A549 (cell line): ENCODE measurements around the gene MAP3K9. TPM values are rescaled to one million over a fixed set of nuclear protein-coding genes. Genes with fewer than 3 reads are reported as not detected.

ENCODE experiments used
- ATAC-seq, 2 experiments: fragments of 200-7000 bp in 1 of 2; fragments of >200 bp in 1 of 2; cut with Nextera tagmentation in 1 of 2; cut with Tn5 transposase in 1 of 2; 3 replicates each; pipeline versions ENCODE4 v1.8.0 to v1.9.1; 2018 to 2020; ENCODE audit warnings: mild to moderate bottlenecking in 1 of 2, moderate library complexity in 1 of 2
- CTCF ChIA-PET: fragments of 300-600 bp; sonication (Branson Sonifier 250); formaldehyde crosslinking; extraction: SDS; loops from one replicate; lab custom pipeline; 2021; ENCODE audit warnings: antibody characterized with exemption, inconsistent platforms; lab: Yijun Ruan, JAX
- POLR2A ChIA-PET: fragments of 350-600 bp; formaldehyde crosslinking; extraction: SDS; loops from one replicate; lab custom pipeline; 2021; ENCODE audit warnings: antibody characterized with exemption, inconsistent platforms; lab: Yijun Ruan, JAX
- DNase-seq, 2 experiments: peaks; one replicate each; pipeline versions ENCODE4 v3.0.0 to v3.0.0-alpha.2; 2011 to 2016; ENCODE audit warnings: low read depth in 1 of 2, low spot score in 1 of 2
- FAIRE-seq: peaks from 2 replicates; lab custom pipeline; 2011; peaks lifted over from hg19 to GRCh38; lab: Jason Lieb, UNC
- H3K27ac ChIP-seq, 2 experiments: fragments of >200 bp; sonication (Bioruptor Twin); formaldehyde crosslinking; 3 replicates each; pipeline ENCODE4 v1.5.1; 2016 to 2017
- H3K4me1 ChIP-seq: fragments of >200 bp; sonication (Bioruptor Twin); formaldehyde crosslinking; 3 replicates; pipeline ENCODE4 v1.6.1; 2016
- H3K4me2 ChIP-seq: fragments of >200 bp; sonication (Bioruptor Twin); formaldehyde crosslinking; 3 replicates; pipeline ENCODE4 v1.6.1; 2016
- H3K4me3 ChIP-seq: fragments of >200 bp; sonication (Bioruptor Twin); formaldehyde crosslinking; 3 replicates; pipeline ENCODE4 v1.5.1; 2016
- H3K9me3 ChIP-seq: fragments of >200 bp; sonication (Bioruptor Twin); formaldehyde crosslinking; 3 replicates; pipeline ENCODE4 v1.6.1; 2016
- BHLHE40 ChIP-seq: IDR thresholded peaks from 2 replicates; pipeline ENCODE4 v1.6.1; 2012; ENCODE audit warnings: low read depth, low read length, inconsistent platforms
- CBX2 ChIP-seq: fragments of 200-600 bp; sonication (generic); IDR thresholded peaks from 2 replicates; pipeline ENCODE4 v1.6.1; 2016; ENCODE audit warnings: low read depth, mild to moderate bottlenecking, borderline replicate concordance
- CHD2 ChIP-seq: fragments of 150-350 bp; IDR thresholded peaks from 2 replicates; pipeline ENCODE4 v1.6.1; 2014; ENCODE audit warnings: low read length; ENCODE audit not compliant: partially characterized antibody
- EHMT2 ChIP-seq: fragments of 200-600 bp; sonication (generic); IDR thresholded peaks from 2 replicates; pipeline ENCODE4 v1.6.1; 2016; ENCODE audit warnings: antibody characterized with exemption, low read depth, mild to moderate bottlenecking, moderate library complexity
- EP300 ChIP-seq, 2 experiments: fragments of >200 bp; sonication (Bioruptor Twin); formaldehyde crosslinking; IDR thresholded peaks; 2 replicates in 1 of 2; 3 replicates in 1 of 2; pipeline ENCODE4 v1.6.1; 2016 to 2017
- FOSB ChIP-seq: fragments of 250-450 bp; sonication (Bioruptor Pico); IDR thresholded peaks from 2 replicates; pipeline ENCODE4 v1.5.0; 2020; ENCODE audit warnings: mild to moderate bottlenecking, moderate library complexity
- HES2 ChIP-seq: fragments of >200 bp; sonication (Bioruptor Twin); formaldehyde crosslinking; IDR thresholded peaks from 2 replicates; pipeline ENCODE4 v1.6.1; 2016
- HMGXB4 ChIP-seq: fragments of 250-450 bp; sonication (Bioruptor Pico); IDR thresholded peaks from 2 replicates; pipeline ENCODE4 v1.5.0; 2021; ENCODE audit warnings: mild to moderate bottlenecking, moderate library complexity, borderline replicate concordance
- HOXA7 ChIP-seq: fragments of 250-450 bp; sonication (Bioruptor Pico); IDR thresholded peaks from 2 replicates; pipeline ENCODE4 v1.5.0; 2020; ENCODE audit warnings: mild to moderate bottlenecking, moderate library complexity
- JUN ChIP-seq, 2 experiments: fragments of >200 bp; sonication (Bioruptor Twin); formaldehyde crosslinking; IDR thresholded peaks; 2 replicates in 1 of 2; 3 replicates in 1 of 2; pipeline ENCODE4 v1.6.1; 2016 to 2017
- MAX ChIP-seq: IDR thresholded peaks from 2 replicates; pipeline ENCODE4 v1.6.1; 2012
- MYC ChIP-seq: IDR thresholded peaks from 2 replicates; pipeline ENCODE4 v1.6.1; 2012; ENCODE audit warnings: mild to moderate bottlenecking, inconsistent platforms, low read length, improper control_type of control experiment, borderline replicate concordance
- NFE2L2 ChIP-seq: fragments of 150-350 bp; conservative IDR thresholded peaks from 2 replicates; pipeline ENCODE4 v1.6.1; 2014; ENCODE audit warnings: low read length
- NR3C1 ChIP-seq: fragments of >200 bp; sonication (Bioruptor Twin); formaldehyde crosslinking; IDR thresholded peaks from 3 replicates; pipeline ENCODE4 v1.6.1; 2017
- RCOR1 ChIP-seq: fragments of 150-350 bp; IDR thresholded peaks from 2 replicates; pipeline ENCODE4 v1.6.1; 2014; ENCODE audit warnings: antibody characterized with exemption, low read length, low read depth
- SMC3 ChIP-seq: fragments of >200 bp; sonication (Bioruptor Twin); formaldehyde crosslinking; IDR thresholded peaks from 3 replicates; pipeline ENCODE4 v1.6.1; 2018; ENCODE audit warnings: inconsistent platforms
- SREBF2 ChIP-seq: fragments of 450-650 bp; IDR thresholded peaks from 2 replicates; pipeline ENCODE4 v1.6.1; 2014; ENCODE audit warnings: mild to moderate bottlenecking, moderate library complexity
- TP53 ChIP-seq: fragments of 250-450 bp; sonication (Bioruptor Pico); IDR thresholded peaks from 2 replicates; pipeline ENCODE4 v1.5.0; 2021; ENCODE audit warnings: mild to moderate bottlenecking, moderate library complexity
- ZNF302 ChIP-seq: fragments of 250-450 bp; sonication (Bioruptor Pico); IDR thresholded peaks from 2 replicates; pipeline ENCODE4 v1.9.0; 2021; ENCODE audit warnings: inconsistent platforms, mild to moderate bottlenecking, moderate library complexity
- ZSCAN20 ChIP-seq: fragments of 250-450 bp; sonication (Bioruptor Pico); IDR thresholded peaks from 2 replicates; pipeline ENCODE4 v1.8.0; 2022; ENCODE audit warnings: mild to moderate bottlenecking, moderate library complexity
- WGBS: methylation state at CpG from one replicate; pipeline ENCODE4 v1.1.6; 2017; ENCODE audit errors: missing lambda C conversion rate; 5-methylcytosine and 5-hydroxymethylcytosine counted together
- polyA plus RNA-seq, 4 experiments: library from polyadenylated mRNA; depleted of rRNA in 3 of 4; stranded (reverse); fragments of >200 nt; fragmentation: RNase III in 1 of 4; extraction: RNeasy Plus Mini Kit Qiagen cat#74134 plus additional on column Dnase treatment in 1 of 4; gene quantifications; 2 replicates in 3 of 4; 3 replicates in 1 of 4; pipeline ENCODE4 v1.2.3, GENCODE V29; 2011 to 2017

Gene MAP3K9
- polyA plus RNA-seq, 2 of the 4 experiments (the other 2 are of a cell fraction) = 5.3 to 8.5 TPM

GRCh38 chr14:70803321-70804310 is 5.7 kb downstream of the MAP3K9 start:
- Histone ChIP-seq H3K27ac (no peak overlapping the region), H3K4me2 (no peak overlapping the region), H3K9me3 (no peaks in the 10 kb centered on the region), H3K4me3 (no peak overlapping the region), H3K4me1 (peaks cover 8% of the 10 kb centered on the region; the same call in 2 of the 3 replicates)
- POLR2A ChIA-PET = no interaction called here
- 95% methylated on average over 3 of the region's 3 CpGs for WGBS
- DNase-seq (no peak), ATAC-seq (no peak), FAIRE-seq (no peak)
- CTCF ChIA-PET = interaction anchor here (1.4 to 4.2 kb wide), 2 partner anchors 12 to 14 kb away, joined by 4 to 20 read pairs; no protein-coding TSS in a partner anchor
- TF ChIP-seq SREBF2 (no peak), EP300 (IDR thresholded peaks at IDR 0.05) (no peak), JUN (IDR thresholded peaks at IDR 0.05) (no peak), ZSCAN20 (CRISPR knock-in tag) (no peak), MAX (no peak), FOSB (CRISPR knock-in tag) (no peak)

- no peak overlapping the region for H3K27ac ChIP-seq
- H3K4me3 ChIP-seq = no peak overlapping the region
- TF ChIP-seq EHMT2 (no peak), HMGXB4 (no peak), CBX2 (no peak)
- ChIA-PET POLR2A (no interaction called here), CTCF (interaction anchor here (3.4 kb wide), 1 partner anchor 16 kb away, joined by 18 read pairs; no protein-coding TSS in a partner anchor)
- DNase-seq = no peak
- no peak for ATAC-seq
- 88% methylated on average over 1 of the region's 1 CpG for WGBS
- FAIRE-seq = no peak
- H3K9me3 ChIP-seq = no peaks in the 10 kb centered on the region
- peaks cover 4% of the 10 kb centered on the region; the same call in 2 of the 3 replicates for H3K4me1 ChIP-seq
- H3K4me2 ChIP-seq = no peak overlapping the region
Measured at GRCh38 chr14:70802379-70802778, 6.9 kb downstream of the MAP3K9 start.

GRCh38 chr14:70801836-70802235 is 7.5 kb downstream of the MAP3K9 start:
- ChIA-PET CTCF (interaction anchor here (1.6 to 3.4 kb wide), 2 partner anchors 8 to 16 kb away, joined by 4 to 18 read pairs; no protein-coding TSS in a partner anchor), POLR2A (no interaction called here)
- FAIRE-seq = no peak
- DNase-seq = no peak
- no peaks in the 10 kb centered on the region for H3K4me1 ChIP-seq
- no peak overlapping the region for H3K27ac ChIP-seq
- no peak overlapping the region for H3K4me3 ChIP-seq
- 90% methylated on average over 5 of the region's 5 CpGs for WGBS
- TF ChIP-seq NR3C1 (no peak), NFE2L2 (no peak), HOXA7 (CRISPR knock-in tag) (no peak), ZNF302 (CRISPR knock-in tag) (no peak), MYC (no peak), TP53 (no peak), CHD2 (no peak), SMC3 (no peak), HMGXB4 (no peak), BHLHE40 (no peak), RCOR1 (no peak), ZSCAN20 (CRISPR knock-in tag) (no peak), HES2 (no peak)
- H3K9me3 ChIP-seq = no peaks in the 10 kb centered on the region
- H3K4me2 ChIP-seq = no peak overlapping the region
- ATAC-seq = no peak
